AG04450 (cell line): ENCODE measurements around the gene AMD1. TPM values are rescaled to one million over a fixed set of nuclear protein-coding genes. Genes with fewer than 3 reads are reported as not detected.
A peak's percentile ranks its signal among the peaks of the same experiment; 100 is the strongest.

ENCODE experiments used
- CTCF ChIA-PET: fragments of 300-600, 350-600 bp; formaldehyde crosslinking; extraction: SDS; loops from one replicate; lab custom pipeline; 2022; ENCODE audit warnings: antibody characterized with exemption, inconsistent platforms; lab: Charles Lee
- POLR2A ChIA-PET: fragments of 350-600 bp; formaldehyde crosslinking; extraction: SDS; loops from one replicate; lab custom pipeline; 2021; ENCODE audit warnings: antibody characterized with exemption, inconsistent platforms; lab: Yijun Ruan, JAX
- DNase-seq: peaks from one replicate; pipeline ENCODE4 v3.0.0-alpha.2; 2011; ENCODE audit warnings: low read depth, low spot score
- H3K27ac ChIP-seq: one replicate; pipeline ENCODE4 v1.5.1; 2012; ENCODE audit warnings: low read depth, low read length, control low read depth
- H3K27me3 ChIP-seq: one replicate; pipeline ENCODE4 v1.6.0; 2012; ENCODE audit warnings: low read length; ENCODE audit not compliant: control insufficient read depth, insufficient read depth
- H3K4me3 ChIP-seq: 2 replicates; pipeline ENCODE4 v1.5.1; 2011; ENCODE audit warnings: mild to moderate bottlenecking, low read depth, low read length, control low read depth
- H3K9me3 ChIP-seq: 2 replicates; pipeline ENCODE4 v1.5.1; 2012; ENCODE audit warnings: low read length; ENCODE audit not compliant: control insufficient read depth, insufficient read depth
- CTCF ChIP-seq: IDR thresholded peaks from 2 replicates; pipeline ENCODE4 v1.5.1; 2011; ENCODE audit warnings: low read depth, low read length, control low read depth, inconsistent platforms
- polyA plus RNA-seq: library from polyadenylated mRNA; depleted of rRNA; stranded (reverse); fragments of >200 nt; gene quantifications from 2 replicates; pipeline ENCODE4 v1.2.3, GENCODE V29; 2011

The AMD1 gene
- polyA plus RNA-seq, 1 experiment: 84.5 TPM

DNA sequence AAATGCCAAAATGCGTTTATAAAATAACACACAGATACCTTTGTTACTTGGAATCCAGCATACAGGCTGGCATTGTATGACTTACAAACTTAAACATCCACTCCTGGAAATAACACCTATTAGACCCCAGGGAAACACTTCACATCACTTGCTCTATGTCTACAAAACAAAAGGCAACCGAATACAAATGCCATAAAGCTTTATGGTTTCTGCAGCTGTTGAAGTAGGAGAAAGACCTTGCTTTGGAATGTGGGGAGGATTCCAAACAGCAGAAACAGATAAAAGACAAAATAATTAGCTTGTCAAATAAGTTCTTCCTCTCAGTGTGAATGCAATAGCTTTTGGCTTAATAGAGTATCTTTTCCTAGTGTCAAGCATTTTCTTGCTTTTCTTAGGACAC, 9.8 kb upstream of the AMD1 start:
- POLR2A ChIA-PET: interaction anchor here (1.1 to 4.1 kb wide), 2 partner anchors 10 to 94 kb away, joined by 3 to 26 read pairs; partner anchors contain the start of genes AMD1 and GTF3C6
- TF ChIP-seq CTCF: no peak
- no peaks in the 10 kb centered on the region for H3K27me3 ChIP-seq
- no peak for DNase-seq
- H3K9me3 ChIP-seq: no peaks in the 10 kb centered on the region
- no peak overlapping the region for H3K4me3 ChIP-seq
- CTCF ChIA-PET: interaction anchor here (1.3 kb wide), 1 partner anchor 14 kb away, joined by 4 read pairs; no protein-coding TSS in a partner anchor
- H3K27ac ChIP-seq: no peak overlapping the region

- ChIA-PET POLR2A (interaction anchor here (0.5 to 5.5 kb wide), 37 partner anchors 7 to 1285 kb away, joined by 3 to 142 read pairs (median 4); partner anchors contain the start of genes CDK19, GTF3C6 and RPF2), CTCF (interaction anchor here (1.2 to 2.5 kb wide), 4 partner anchors 60 to 357 kb away, joined by 3 to 8 read pairs (median 6); partner anchors contain the start of gene CDK19)
- no peak for TF ChIP-seq CTCF
- no peaks in the 10 kb centered on the region; the same call in 1 of the 2 replicates for H3K9me3 ChIP-seq
- H3K4me3 ChIP-seq: peak overlapping the region; percentile 88
- H3K27me3 ChIP-seq: no peaks in the 10 kb centered on the region
- DNase-seq: peak; percentile 10
- H3K27ac ChIP-seq: peak overlapping the region; percentile 76
Measured at GRCh38 chr6:110874880-110875547, 429 bp downstream of the AMD1 start.

- POLR2A ChIA-PET: interaction anchor here (0.5 to 5.5 kb wide), 13 partner anchors 61 to 348 kb away, joined by 3 to 142 read pairs (median 7); partner anchors contain the start of genes CDK19 and GTF3C6
- CTCF ChIA-PET: interaction anchor here (1.9 to 2.1 kb wide), 2 partner anchors 193 to 348 kb away, joined by 6 to 13 read pairs; no protein-coding TSS in a partner anchor
Measured at GRCh38 chr6:110875548-110876169, 1.1 kb downstream of the AMD1 start.

DNA sequence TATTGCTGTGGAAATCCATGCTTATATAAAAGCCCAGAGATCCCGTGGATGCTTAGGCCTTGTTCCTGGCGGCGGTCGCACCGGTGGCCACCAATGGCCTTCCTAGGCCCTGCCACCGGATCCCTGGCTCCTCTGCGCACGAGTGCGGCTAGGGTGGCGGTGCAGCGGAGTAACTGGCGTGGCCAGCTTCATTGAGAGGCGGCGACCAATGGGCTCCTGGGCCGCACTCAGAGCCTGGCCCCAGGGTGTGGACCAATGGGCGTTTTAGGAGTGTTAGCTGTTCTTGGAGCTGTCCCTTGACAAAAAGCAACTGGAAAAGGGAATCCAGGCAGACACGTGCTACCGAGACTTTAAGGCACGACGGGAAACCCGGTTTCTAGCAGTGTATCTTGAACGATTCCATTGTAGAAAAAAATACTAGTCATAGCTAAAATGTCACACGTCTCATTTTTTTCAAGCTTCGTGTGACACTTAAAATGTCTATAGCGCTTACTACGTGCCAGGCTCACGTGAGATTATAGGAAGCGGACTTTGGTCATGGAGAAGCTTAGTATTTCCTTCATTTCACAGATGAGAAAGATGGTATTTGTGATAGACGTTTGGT, 1.7 kb downstream of the AMD1 start:
- CTCF ChIA-PET: interaction anchor here (0.8 to 2.1 kb wide), 3 partner anchors 135 to 348 kb away, joined by 3 to 13 read pairs (median 3); no protein-coding TSS in a partner anchor
- peak; percentile 72 for DNase-seq
- POLR2A ChIA-PET: interaction anchor here (0.5 to 5.5 kb wide), 9 partner anchors 40 to 348 kb away, joined by 3 to 142 read pairs (median 7); partner anchors contain the start of genes CDK19 and GTF3C6

More at GRCh38 chr6:110875548-110876169, 1.1 kb downstream of the AMD1 start:
- peak overlapping the region; percentile 54 for H3K27ac ChIP-seq
- no peaks in the 10 kb centered on the region; the same call in 1 of the 2 replicates for H3K9me3 ChIP-seq
- no peak for TF ChIP-seq CTCF
- peak overlapping the region; percentile 88 for H3K4me3 ChIP-seq
- DNase-seq: no peak
- no peaks in the 10 kb centered on the region for H3K27me3 ChIP-seq

More for the DNA sequence above, 1.7 kb downstream of the AMD1 start:
- H3K4me3 ChIP-seq: peak overlapping the region; percentile 88
- peak overlapping the region; percentile 54 for H3K27ac ChIP-seq
- no peaks in the 10 kb centered on the region for H3K27me3 ChIP-seq
- H3K9me3 ChIP-seq: no peaks in the 10 kb centered on the region; the same call in 1 of the 2 replicates
- TF ChIP-seq CTCF: no peak
